NCI-H1417 treated with DMSO at 0.1 percent for 48 hours (cell line): ENCODE results near the gene PARD3B.

ENCODE experiments used
- DNase-seq: peaks from one replicate; lab custom pipeline; 2025; lab: John Stamatoyannopoulos, UW

Gene PARD3B

DNA sequence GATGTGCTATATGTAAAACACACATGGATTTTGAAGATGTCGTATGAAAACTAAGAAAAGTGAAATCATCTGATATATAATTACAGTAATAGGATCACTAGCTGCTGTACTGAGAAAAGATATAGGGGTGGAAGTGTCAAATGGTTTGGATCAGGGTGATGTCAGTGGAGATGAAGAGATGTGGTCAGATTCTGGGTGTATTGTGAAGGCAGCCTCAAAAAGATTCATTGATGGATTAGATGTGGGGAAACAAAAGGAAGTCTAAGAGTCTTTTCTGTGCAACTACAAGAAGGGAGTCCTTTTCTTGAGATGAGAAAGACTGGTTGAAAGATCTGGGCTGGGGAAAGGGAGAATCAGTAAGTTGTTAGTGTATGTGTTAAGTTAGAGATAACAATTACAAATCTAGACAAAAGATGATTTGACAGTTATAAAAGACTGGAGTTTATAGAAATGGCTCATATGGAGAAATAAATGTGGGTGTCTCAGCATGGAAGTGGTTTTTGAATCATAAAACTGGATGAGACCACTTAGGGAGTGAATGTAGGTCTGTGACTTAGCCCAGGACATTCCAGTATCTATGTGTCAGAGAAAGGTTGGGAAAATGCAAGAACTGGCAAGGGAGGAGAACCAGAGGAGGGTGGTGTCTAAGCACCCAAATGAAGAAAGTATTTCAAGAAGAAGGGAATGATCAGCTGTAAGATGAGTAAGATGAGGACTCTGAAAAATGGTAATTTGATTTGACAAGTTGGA is 347.4 kb downstream of the PARD3B start:
- DNase-seq, result no peak

- DNase-seq, result no peak
These were observed 350.9 kb downstream of the PARD3B start for GRCh38 chr2:204896146-204896545.

DNA sequence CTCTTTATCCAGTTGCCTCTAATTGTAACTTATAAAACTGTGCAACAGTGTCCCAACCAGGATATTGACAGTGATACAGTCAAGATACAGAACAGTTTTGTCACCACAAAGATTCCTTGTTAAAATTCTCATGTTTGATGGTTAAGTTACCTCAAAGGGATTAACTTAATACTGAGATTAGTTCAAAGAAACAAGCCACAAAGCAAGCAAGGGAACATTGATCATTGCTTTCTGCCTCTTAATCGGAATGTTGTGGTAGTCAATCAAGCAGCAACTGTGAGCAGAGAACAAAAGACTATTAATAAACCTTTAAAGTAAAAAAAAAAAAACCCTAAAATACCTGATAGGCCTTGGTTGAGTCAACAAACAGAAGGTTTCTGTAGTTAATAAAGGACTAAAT is 352.3 kb downstream of the PARD3B start:
- no peak for DNase-seq

DNA sequence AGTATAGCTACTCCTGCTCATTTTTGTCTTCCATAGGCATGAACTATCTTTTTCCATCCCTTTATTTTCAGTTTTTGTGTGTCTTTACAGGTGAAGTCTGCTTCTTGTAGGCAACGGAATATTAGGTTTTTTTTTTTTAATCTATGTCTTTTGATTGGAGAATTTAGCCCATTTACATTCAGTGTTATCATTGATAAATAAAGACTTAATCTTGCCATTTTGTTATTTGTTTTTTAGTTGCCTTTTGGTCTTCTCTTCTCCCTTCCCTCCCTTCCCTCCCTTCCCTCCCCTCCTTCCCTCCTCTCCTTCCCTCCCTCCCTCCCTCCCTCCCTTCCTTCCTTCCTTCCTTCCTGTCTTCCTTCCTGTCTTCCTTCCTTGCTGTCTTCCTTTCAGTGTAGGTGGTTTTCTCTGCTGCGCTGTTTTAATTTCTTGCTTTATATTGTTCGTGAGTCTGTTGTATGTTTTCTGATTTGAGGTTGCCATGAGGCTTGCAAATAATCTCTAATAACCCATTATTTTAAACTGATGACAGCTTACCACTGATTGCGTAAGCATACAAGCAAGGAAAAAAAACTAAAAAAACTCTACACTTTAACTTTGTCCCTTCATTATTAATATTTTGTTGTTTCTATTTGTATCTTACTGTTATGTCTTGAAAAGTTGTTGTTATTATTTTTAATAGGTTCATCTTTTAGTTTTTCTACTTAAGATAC is 353.8 kb downstream of the PARD3B start:
- no peak for DNase-seq

- DNase-seq, result no peak
These were observed 354.7 kb downstream of the PARD3B start for GRCh38 chr2:204899983-204900382.

- DNase-seq, result no peak
These were observed 355.2 kb downstream of the PARD3B start for GRCh38 chr2:204900487-204900886.

GRCh38 chr2:204900910-204901309 is 355.6 kb downstream of the PARD3B start:
- DNase-seq, result no peak

DNA sequence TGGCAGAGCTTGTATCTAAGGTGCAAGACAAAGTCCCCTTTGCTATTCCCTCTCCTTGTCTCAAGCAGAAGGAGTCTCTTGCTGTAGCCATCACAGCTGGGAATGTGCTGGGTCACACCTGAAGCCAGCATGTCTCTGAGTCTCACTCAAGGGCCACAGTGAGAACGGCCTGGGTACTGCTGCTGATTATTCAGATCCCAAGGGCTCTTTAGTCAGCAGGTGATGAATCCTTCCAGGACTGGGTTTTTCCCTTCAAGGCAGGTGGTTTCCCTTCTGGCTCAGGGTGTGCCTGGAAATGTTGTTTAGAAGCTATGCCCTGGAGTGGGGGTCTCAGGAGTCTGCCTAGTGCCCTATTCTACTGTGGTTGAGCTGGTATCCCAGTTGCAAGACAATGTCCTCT is 356.3 kb downstream of the PARD3B start:
- DNase-seq, result no peak

GRCh38 chr2:204909791-204910190 is 364.5 kb downstream of the PARD3B start:
- no peak for DNase-seq

DNA sequence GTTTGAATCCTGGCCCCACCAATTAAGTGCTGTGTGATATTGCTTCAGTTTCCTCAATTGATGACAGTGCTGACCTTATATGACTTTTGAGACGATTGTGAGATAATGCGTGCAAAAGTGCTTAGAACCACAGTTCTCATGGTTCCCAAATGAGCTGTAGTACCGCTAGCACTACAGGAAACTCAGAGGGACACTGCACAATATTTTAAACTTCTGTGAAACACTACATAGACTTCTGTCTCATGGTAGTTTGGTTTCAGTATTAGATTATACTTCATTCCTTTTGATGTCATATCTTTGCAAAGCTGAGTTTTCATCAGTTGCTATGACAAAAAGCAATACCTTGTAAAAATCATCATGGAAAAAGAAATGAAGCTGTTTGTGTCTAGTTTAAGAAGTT is 368.0 kb downstream of the PARD3B start:
- DNase-seq, result no peak

DNA sequence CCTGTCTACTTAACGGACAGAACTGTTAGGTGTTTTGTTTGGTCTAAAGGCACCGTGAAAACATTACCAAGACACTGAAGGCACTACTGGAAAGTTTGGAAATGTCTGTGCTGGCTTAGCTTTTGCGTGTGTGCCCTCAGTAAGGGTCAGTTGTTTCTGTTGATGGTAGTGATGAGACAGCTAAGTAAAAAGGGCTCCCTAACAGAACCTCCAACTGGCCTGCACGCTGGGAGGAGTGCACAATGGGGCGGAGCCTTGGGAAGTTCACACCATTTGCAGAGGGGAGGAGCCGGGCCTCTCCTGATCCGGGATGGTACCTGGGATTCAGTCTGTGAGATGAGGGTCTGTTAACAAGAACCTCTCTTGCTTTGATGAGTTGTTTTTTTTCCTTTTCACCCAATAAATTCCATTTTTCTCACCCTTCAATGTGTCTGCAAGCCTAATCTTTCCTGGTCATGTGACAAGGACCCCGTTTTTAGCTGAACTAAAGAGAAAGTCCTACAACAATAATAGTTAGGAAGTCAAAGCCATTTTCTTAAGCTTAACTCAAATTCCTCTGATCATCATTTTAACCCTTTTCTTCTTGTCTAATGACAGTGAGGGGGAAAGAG is 368.7 kb downstream of the PARD3B start:
- no peak for DNase-seq

- DNase-seq, result no peak
These were observed 369.4 kb downstream of the PARD3B start for GRCh38 chr2:204914708-204915107.

DNA sequence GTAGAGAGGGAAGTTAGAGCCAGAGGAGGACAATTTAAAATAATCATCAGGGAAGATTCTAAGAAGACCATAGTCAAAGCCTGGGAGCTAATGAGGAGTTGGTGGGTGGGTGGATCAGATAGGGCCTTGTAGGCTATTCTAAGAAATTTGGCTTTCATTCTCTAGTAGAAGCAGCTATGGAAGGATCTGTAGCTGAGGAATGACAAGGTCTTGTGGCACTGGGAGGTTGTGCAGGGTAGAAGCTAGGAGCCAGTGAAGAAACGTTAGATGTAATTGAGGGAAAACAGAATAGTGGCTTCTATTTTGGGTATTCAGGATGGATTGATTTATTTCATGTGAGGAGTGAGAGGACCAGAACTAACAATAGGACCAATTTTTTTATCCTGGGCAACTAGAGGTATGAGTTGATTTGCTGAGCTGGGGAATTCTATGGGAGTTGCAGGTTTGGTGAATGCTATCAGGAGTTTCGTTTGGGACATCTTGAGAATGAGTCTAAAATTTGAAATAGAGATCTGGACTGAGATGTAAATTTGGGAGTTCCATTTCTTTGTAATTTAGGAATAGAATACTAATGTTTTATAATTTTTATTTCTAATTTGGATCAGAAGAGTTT is 371.9 kb downstream of the PARD3B start:
- no peak for DNase-seq

DNA sequence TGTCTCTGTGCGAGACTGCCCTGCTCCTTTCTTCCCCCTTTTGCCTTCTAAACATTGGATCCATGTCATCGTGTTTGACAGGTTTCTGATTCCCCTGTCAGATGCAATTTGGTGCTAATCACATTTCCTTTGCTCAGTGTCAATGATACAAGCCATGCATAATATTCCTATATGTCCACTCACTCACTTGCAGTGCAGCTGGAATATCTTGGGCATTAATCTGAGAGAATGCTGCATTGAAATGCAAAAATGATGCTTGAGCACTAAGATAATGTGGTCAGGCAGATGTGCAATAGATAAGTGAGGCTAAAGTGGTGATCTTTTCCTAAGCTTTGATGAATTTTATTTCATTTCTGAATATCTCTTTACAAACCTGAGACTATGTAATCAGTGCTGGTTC is 375.5 kb downstream of the PARD3B start:
- no peak for DNase-seq

- DNase-seq, result no peak
These were observed 378.7 kb downstream of the PARD3B start for GRCh38 chr2:204923957-204924356.

DNA sequence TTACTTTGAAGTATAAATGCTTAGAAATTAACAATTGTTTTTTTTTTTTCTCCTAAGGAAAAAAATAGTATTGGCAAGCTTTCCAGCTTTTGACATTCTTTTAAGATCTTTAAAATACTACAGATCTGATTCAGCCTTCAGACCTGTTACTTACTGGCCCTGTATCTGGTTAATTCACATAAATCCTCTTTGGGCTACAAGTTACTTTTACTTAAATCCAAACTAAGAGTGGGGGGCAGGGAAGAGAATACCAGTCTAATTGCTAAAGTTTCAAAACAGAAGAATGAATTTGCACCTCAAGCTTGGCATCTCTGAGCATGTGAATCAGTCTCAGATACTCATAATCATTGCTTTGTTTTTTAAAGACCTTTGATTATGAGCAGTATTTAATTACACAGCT is 386.3 kb downstream of the PARD3B start:
- no peak for DNase-seq

- DNase-seq, result no peak
These were observed 388.6 kb downstream of the PARD3B start for GRCh38 chr2:204933735-204934374.

GRCh38 chr2:204944927-204945326 is 399.7 kb downstream of the PARD3B start:
- DNase-seq, result no peak

DNA sequence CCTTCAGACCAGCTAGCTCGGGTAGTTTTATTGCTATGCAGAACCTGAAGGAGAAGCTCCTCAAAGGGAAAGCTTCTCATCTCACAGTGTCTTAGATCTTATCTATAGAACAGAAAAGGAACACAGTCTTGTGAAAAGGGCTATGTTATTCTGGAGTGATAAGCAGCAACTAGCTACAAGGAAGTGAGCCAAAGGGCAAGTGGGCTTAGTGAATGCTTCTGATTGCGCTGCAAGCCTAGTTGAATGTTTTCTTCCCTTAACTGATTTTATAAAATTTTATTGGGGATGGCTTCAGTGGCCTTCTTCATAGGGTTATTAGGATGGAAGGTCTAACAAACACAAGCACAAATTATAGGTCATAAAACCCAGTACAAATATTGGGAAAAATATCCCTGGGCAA is 400.1 kb downstream of the PARD3B start:
- no peak for DNase-seq

GRCh38 chr2:204946892-204947291 is 401.6 kb downstream of the PARD3B start:
- no peak for DNase-seq

GRCh38 chr2:204947405-204947804 is 402.1 kb downstream of the PARD3B start:
- DNase-seq, result no peak

DNA sequence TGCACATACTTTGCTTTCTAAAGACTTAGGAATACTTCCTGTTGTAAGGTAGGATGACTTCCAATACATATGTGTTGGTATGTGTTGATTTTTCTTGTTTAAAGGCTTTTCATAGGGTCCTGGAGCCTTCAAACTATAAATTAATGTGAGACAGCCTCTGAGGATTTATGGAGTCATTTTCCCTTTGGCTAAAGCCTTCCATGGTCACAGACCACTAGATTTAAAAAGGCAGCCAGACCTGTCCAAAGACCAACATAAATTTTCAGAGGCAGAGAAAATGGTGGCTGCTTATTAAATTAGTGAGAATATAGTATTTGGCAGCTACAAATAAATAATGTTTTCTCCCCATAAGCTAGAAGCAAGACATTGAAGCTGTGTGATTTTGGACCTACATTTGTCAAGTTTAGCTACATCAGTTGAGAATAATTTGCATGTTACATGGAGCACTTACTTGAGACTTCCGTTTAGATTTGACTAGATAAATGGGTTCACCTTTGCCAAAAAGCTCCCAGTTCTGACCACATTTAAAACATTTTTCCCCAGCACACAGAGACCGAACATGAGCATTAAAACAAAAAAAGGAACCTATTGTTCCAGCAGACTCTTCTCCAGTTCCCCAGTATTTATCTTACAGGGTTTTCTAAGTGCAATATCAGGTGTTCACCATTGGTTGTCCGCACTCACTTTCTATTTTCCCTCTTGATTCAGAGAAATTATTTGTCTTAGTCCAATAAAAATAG is 402.9 kb downstream of the PARD3B start:
- DNase-seq, result no peak
